ENCODE measurements around the gene KDM2A.

DNA sequence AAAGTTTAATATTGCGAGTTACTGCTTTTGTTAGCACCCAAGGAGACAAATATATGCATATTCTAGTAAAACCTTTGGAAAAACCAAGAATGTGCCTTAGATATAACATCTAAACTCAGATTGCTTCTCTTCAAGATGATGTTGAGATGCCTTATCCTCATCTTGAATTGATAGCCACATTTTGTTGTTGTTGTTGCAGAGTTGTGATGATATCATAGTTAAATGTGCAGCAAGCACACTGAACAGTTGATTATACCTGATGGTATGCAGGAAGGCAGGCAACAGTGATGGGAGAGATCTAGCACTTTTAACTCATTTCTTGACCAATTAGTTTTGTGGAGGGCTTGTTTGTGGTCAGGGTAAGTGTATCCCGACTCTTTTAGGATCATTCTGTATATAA lies 48.0 kb downstream of the KDM2A start:
- TF ChIP-seq, protein P1, sequence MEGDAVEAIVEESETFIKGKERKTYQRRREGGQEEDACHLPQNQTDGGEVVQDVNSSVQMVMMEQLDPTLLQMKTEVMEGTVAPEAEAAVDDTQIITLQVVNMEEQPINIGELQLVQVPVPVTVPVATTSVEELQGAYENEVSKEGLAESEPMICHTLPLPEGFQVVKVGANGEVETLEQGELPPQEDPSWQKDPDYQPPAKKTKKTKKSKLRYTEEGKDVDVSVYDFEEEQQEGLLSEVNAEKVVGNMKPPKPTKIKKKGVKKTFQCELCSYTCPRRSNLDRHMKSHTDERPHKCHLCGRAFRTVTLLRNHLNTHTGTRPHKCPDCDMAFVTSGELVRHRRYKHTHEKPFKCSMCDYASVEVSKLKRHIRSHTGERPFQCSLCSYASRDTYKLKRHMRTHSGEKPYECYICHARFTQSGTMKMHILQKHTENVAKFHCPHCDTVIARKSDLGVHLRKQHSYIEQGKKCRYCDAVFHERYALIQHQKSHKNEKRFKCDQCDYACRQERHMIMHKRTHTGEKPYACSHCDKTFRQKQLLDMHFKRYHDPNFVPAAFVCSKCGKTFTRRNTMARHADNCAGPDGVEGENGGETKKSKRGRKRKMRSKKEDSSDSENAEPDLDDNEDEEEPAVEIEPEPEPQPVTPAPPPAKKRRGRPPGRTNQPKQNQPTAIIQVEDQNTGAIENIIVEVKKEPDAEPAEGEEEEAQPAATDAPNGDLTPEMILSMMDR (IDR thresholded peaks at IDR 0.05), result no peak
- TF ChIP-seq POLR2A (IDR thresholded peaks at IDR 0.05), result no peak
